Astrocyte of the spinal cord (primary cell): ENCODE data around the gene EHD1.

Experiments used
- DNase-seq: peaks from one replicate; pipeline ENCODE4 v3.0.0; 2011; ENCODE audit warnings: low read depth, low spot score
- H3K4me3 ChIP-seq: 2 replicates; pipeline ENCODE4 v1.5.1; 2011; ENCODE audit warnings: low read depth, mild to moderate bottlenecking, low read length, moderate library complexity
- CTCF ChIP-seq: IDR thresholded peaks from 2 replicates; pipeline ENCODE4 v1.5.1; 2012; ENCODE audit warnings: low read depth, mild to moderate bottlenecking, low read length, inconsistent platforms
- in situ Hi-C: cut with HindIII; loops from 2 replicates; pipeline ENCODE4 v1.10.0; 2017; ENCODE audit warnings: low sequenced_read_pairs

The EHD1 gene

GRCh38 chr11:64883575-64883974 is 5.2 kb upstream of the EHD1 start:
- in situ Hi-C loops = no loop called here
- TF ChIP-seq CTCF = no peak
- no peak overlapping the region for H3K4me3 ChIP-seq
- no peak for DNase-seq

DNA sequence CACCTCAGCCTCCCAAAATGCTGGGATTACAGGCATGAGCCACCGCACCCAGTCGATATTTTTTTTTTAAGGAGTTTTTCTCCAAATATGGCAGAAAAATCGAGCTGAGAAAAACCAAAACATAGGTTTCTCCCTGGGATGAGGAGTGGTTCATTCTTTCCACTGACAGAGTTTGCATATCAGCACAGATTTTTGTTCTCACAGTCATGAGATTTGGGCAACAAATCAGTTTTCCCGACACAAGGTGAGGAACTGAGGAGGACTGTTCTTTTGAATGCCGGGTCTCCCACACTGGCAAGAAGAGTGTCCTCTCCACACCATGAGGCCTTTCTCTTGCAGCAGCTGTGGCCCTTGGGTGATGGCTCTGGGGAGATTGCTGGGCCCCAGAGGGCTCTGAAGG is 3.8 kb upstream of the EHD1 start:
- DNase-seq = no peak
- in situ Hi-C loops = no loop called here
- TF ChIP-seq CTCF = no peak
- H3K4me3 ChIP-seq = no peak overlapping the region

DNA sequence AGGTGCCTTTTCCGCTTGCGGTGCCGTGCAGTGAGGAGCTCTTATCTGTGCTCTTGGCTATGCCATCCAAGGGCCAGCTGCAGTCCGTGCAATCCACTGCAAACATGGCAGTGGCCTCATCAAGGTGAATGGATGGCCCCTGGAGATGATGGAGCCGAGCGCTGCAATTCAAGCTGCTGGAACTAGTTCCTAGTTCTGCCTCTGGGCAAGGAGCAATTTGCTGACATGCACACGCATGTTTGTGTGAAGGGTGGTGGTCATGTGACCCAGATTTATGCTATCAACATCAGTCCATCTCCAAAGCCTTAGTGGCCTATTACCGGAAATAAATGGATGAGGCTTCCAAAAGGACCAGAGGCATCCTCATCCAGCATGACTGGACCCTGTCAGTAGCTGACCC is 3.1 kb upstream of the EHD1 start:
- no peak for TF ChIP-seq CTCF
- in situ Hi-C loops = no loop called here
- DNase-seq = no peak
- no peak overlapping the region for H3K4me3 ChIP-seq

- in situ Hi-C loops = no loop called here
- TF ChIP-seq CTCF = no peak
- no peak overlapping the region for H3K4me3 ChIP-seq
These were observed 2.0 kb upstream of the EHD1 start for GRCh38 chr11:64880240-64881001.

DNA sequence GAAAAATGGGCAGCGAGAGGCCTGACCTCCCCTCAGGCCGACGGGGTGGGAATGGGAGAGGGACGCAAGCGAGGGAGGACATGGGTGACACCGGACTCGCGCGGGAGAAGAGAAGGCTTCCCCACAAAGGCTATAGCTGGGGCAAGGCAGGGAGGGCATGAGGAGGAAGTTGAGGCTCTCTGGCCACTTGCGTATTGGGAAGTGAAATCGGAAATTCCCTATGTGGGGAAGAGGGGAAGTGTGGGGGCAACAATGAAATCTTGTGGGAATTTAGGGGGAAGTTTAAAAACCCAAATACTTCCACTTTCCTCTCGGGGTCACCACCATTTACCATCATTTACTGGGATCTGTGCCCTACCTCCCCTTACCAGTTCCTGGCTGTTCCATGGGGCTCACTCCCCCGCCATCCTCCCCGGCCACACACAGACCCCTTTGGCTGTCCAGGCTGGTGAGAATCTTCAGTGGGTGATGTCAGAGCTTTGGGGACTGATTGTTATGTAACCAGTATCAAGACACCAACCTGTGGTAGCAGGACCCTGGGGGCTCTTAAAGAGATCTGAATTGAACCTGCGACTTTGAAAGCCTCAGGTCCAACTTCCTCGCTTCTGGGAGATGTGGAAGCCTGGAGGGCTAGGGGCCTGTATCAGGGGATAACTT is 951 bp upstream of the EHD1 start:
- no peak for DNase-seq
- TF ChIP-seq CTCF = no peak
- peak overlapping the region; percentile 66 for H3K4me3 ChIP-seq
- in situ Hi-C loops = no loop called here

More at GRCh38 chr11:64880240-64881001, 2.0 kb upstream of the EHD1 start:
- no peak for DNase-seq

DNA sequence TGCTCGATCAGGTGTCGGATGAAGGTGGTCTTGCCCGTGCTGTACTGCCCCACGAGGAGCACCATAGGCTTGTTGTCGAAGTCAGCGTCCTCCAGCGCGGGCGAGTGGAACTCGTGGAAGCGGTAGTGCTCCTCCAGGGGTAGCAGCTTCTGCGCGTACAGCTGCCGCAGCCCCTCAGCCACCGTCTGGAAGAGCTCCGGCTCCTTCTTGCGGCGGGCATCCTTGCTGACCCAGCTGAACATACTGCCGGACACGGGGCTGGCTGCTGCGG is 263 bp downstream of the EHD1 start:
- no peak for TF ChIP-seq CTCF
- peak overlapping the region; percentile 98 for H3K4me3 ChIP-seq
- in situ Hi-C loops = no loop called here
- no peak for DNase-seq
